Smooth muscle cell (in vitro differentiated cells): ENCODE results near the gene ASTN1. TPM values are rescaled to one million over a fixed set of nuclear protein-coding genes. Genes with fewer than 3 reads are reported as not detected.
A peak's percentile ranks its signal among the peaks of the same experiment; 100 is the strongest.

Experiments used
- DNase-seq: peaks from one replicate; lab custom pipeline; 2025; ENCODE audit not compliant: unreplicated experiment; lab: John Stamatoyannopoulos, UW
- H2AFZ ChIP-seq: fragments of 200-600 bp; sonication (generic); 2 replicates; pipeline ENCODE4 v1.6.0; 2016; ENCODE audit warnings: antibody characterized with exemption, low read depth, mild to moderate bottlenecking
- H3F3A ChIP-seq: fragments of 200-600 bp; sonication (generic); 2 replicates; pipeline ENCODE4 v1.6.0; 2017; ENCODE audit warnings: antibody characterized with exemption, low read depth
- H3K27ac ChIP-seq: fragments of 200-600 bp; sonication (generic); 2 replicates; pipeline ENCODE4 v1.5.1; 2016; ENCODE audit warnings: low read depth, mild to moderate bottlenecking
- H3K27me3 ChIP-seq: fragments of 200-600 bp; sonication (generic); 2 replicates; pipeline ENCODE4 v1.6.1; 2016; ENCODE audit warnings: low read depth, mild to moderate bottlenecking
- H3K36me3 ChIP-seq: fragments of 200-600 bp; sonication (generic); 2 replicates; pipeline ENCODE4 v1.5.1; 2016; ENCODE audit warnings: low read depth
- H3K4me1 ChIP-seq: fragments of 200-600 bp; sonication (generic); 2 replicates; pipeline ENCODE4 v1.5.1; 2016; ENCODE audit warnings: low read depth
- H3K4me2 ChIP-seq: fragments of 200-600 bp; sonication (generic); 2 replicates; pipeline ENCODE4 v1.6.0; 2016; ENCODE audit warnings: mild to moderate bottlenecking
- H3K4me3 ChIP-seq: fragments of 200-600 bp; sonication (generic); 2 replicates; pipeline ENCODE4 v1.5.1; 2016; ENCODE audit warnings: mild to moderate bottlenecking
- H3K79me2 ChIP-seq: fragments of 200-600 bp; sonication (generic); 2 replicates; pipeline ENCODE4 v1.6.0; 2016; ENCODE audit warnings: low read depth, mild to moderate bottlenecking
- H3K9ac ChIP-seq: fragments of 200-600 bp; sonication (generic); 2 replicates; pipeline ENCODE4 v1.6.0; 2016; ENCODE audit warnings: low read depth
- H3K9me3 ChIP-seq: fragments of 200-600 bp; sonication (generic); replicated peaks from 2 replicates; pipeline ENCODE4 v1.5.1; 2016; ENCODE audit warnings: low read depth
- H4K20me1 ChIP-seq: fragments of 200-600 bp; sonication (generic); 2 replicates; pipeline ENCODE4 v1.6.0; 2016; ENCODE audit warnings: low read depth
- CTCF ChIP-seq: fragments of 200-600 bp; sonication (generic); IDR thresholded peaks from 2 replicates; pipeline ENCODE4 v1.5.1; 2017; ENCODE audit warnings: borderline replicate concordance, mild to moderate bottlenecking, antibody characterized with exemption; ENCODE audit not compliant: insufficient read depth, poor library complexity, severe bottlenecking
- WGBS: methylation state at CpG from one replicate; pipeline ENCODE4 v1.1.7; 2016; ENCODE audit warnings: low lambda C conversion rate; 5-methylcytosine and 5-hydroxymethylcytosine counted together
- polyA plus RNA-seq: library from polyadenylated mRNA; unstranded; fragments of >200 nt; fragmentation: Nextera tagmentation; extraction: Ambion mirVana; gene quantifications from 2 replicates; pipeline ENCODE4 v1.2.1, GENCODE V29; 2016
- total RNA-seq: library from RNA; depleted of rRNA; stranded (reverse); fragments of >200 nt; gene quantifications from 2 replicates; pipeline ENCODE4 v1.2.3, GENCODE V29; 2014

Gene ASTN1
- total and polyA plus RNA-seq, 2 experiments from 2014 or later = 0.04 TPM; not detected in 1

- Histone ChIP-seq H3K4me1 (no peaks in the 10 kb centered on the region), H3K4me2 (no peak overlapping the region), H3K9me3 (no peaks in the 10 kb centered on the region), H3K36me3 (no peaks in the 10 kb centered on the region), H3K9ac (no peak overlapping the region), H4K20me1 (no peaks in the 10 kb centered on the region), H3K4me3 (no peak overlapping the region), H2AFZ (no peak overlapping the region), H3F3A (no peaks in the 10 kb centered on the region), H3K79me2 (no peaks in the 10 kb centered on the region), H3K27ac (no peak overlapping the region), H3K27me3 (peaks cover 21% of the 10 kb centered on the region)
- DNase-seq = no peak
- peak; percentile 58 for TF ChIP-seq CTCF
- WGBS = 57% methylated on average over 4 of the region's 4 CpGs
Measured at GRCh38 chr1:176843352-176844297, 320.9 kb downstream of the ASTN1 start.

GRCh38 chr1:176841238-176841637 lies 323.3 kb downstream of the ASTN1 start:
- Histone ChIP-seq H3K79me2 (no peaks in the 10 kb centered on the region), H3K4me1 (no peaks in the 10 kb centered on the region), H3K4me3 (no peak overlapping the region), H3K27ac (no peak overlapping the region), H3K36me3 (no peaks in the 10 kb centered on the region), H3K4me2 (no peak overlapping the region), H3K9me3 (no peaks in the 10 kb centered on the region), H3K27me3 (peaks cover 21% of the 10 kb centered on the region), H3F3A (no peaks in the 10 kb centered on the region), H4K20me1 (no peaks in the 10 kb centered on the region), H2AFZ (no peak overlapping the region), H3K9ac (no peak overlapping the region)
- TF ChIP-seq CTCF = no peak
- no peak for DNase-seq
- 91% methylated on average over 2 of the region's 2 CpGs for WGBS

- no peak overlapping the region for H3K4me3 ChIP-seq
- H3K27ac ChIP-seq = no peak overlapping the region
- no peaks in the 10 kb centered on the region for H3K79me2 ChIP-seq
- H3K4me2 ChIP-seq = no peak overlapping the region
- no peaks in the 10 kb centered on the region for H3F3A ChIP-seq
- no peak overlapping the region for H3K9ac ChIP-seq
- H3K4me1 ChIP-seq = no peaks in the 10 kb centered on the region
- WGBS = 94% methylated on average over 4 of the region's 4 CpGs
- no peaks in the 10 kb centered on the region for H3K9me3 ChIP-seq
- DNase-seq = no peak
- H3K27me3 ChIP-seq = peaks cover 16% of the 10 kb centered on the region
- H3K36me3 ChIP-seq = no peaks in the 10 kb centered on the region
- no peak for TF ChIP-seq CTCF
- H4K20me1 ChIP-seq = no peaks in the 10 kb centered on the region
- no peak overlapping the region for H2AFZ ChIP-seq
Measured at GRCh38 chr1:176839216-176839615, 325.3 kb downstream of the ASTN1 start.
